OCI-LY3 (cell line): ENCODE measurements around the gene CHST11.

Experiments used
- CTCF ChIP-seq: fragments of 200-600, 300-600 bp; sonication (generic); IDR thresholded peaks from 2 replicates; pipeline ENCODE4 v1.5.1; 2014; ENCODE audit warnings: antibody characterized with exemption, low read length, low read depth
- EZH2phosphoT487 ChIP-seq: fragments of 200-600 bp; shearing (Covaris generic); IDR thresholded peaks from 2 replicates; pipeline ENCODE4 v1.6.1; 2018; ENCODE audit warnings: antibody characterized with exemption, mixed run types, low read depth

- TF ChIP-seq CTCF (no peak), EZH2phosphoT487 (no peak)
Measured at GRCh38 chr12:104488374-104488773, 31.6 kb downstream of the CHST11 start.
